SKM-1 treated with dmso at 0.1 percent for 144 hours (cell line): ENCODE results near the gene CPNE4.

ENCODE experiments used
- DNase-seq: peaks from one replicate; lab custom pipeline; 2025; ENCODE audit not compliant: unreplicated experiment; lab: John Stamatoyannopoulos, UW

The CPNE4 gene

GRCh38 chr3:131883711-131884407 lies 151.0 kb downstream of the CPNE4 start:
- DNase-seq: no peak

- no peak for DNase-seq
Observed at GRCh38 chr3:131883086-131883485, 151.7 kb downstream of the CPNE4 start.

- DNase-seq: no peak
Observed at GRCh38 chr3:131881777-131882176, 153.0 kb downstream of the CPNE4 start.

- no peak for DNase-seq
Observed at GRCh38 chr3:131880948-131881347, 153.9 kb downstream of the CPNE4 start.

GRCh38 chr3:131868203-131868602 lies 166.6 kb downstream of the CPNE4 start:
- DNase-seq: no peak

GRCh38 chr3:131856171-131856570 lies 178.6 kb downstream of the CPNE4 start:
- no peak for DNase-seq

- DNase-seq: no peak
Observed at GRCh38 chr3:131850223-131850622, 184.6 kb downstream of the CPNE4 start.

- DNase-seq: no peak
Observed at GRCh38 chr3:131849616-131850015, 185.2 kb downstream of the CPNE4 start.

- no peak for DNase-seq
Observed at GRCh38 chr3:131847966-131848510, 186.8 kb downstream of the CPNE4 start.

GRCh38 chr3:131846296-131846924 lies 188.4 kb downstream of the CPNE4 start:
- no peak for DNase-seq

- DNase-seq: no peak
Observed at GRCh38 chr3:131843174-131843573, 191.6 kb downstream of the CPNE4 start.

GRCh38 chr3:131840156-131840797 lies 194.5 kb downstream of the CPNE4 start:
- DNase-seq: no peak

GRCh38 chr3:131835906-131836305 lies 198.9 kb downstream of the CPNE4 start:
- DNase-seq: no peak

- no peak for DNase-seq
Observed at GRCh38 chr3:131831608-131832007, 203.2 kb downstream of the CPNE4 start.

- no peak for DNase-seq
Observed at GRCh38 chr3:131821191-131821762, 213.5 kb downstream of the CPNE4 start.

- DNase-seq: no peak
Observed at GRCh38 chr3:131819381-131820055, 215.3 kb downstream of the CPNE4 start.

GRCh38 chr3:131812433-131812832 lies 222.4 kb downstream of the CPNE4 start:
- DNase-seq: no peak

GRCh38 chr3:131811481-131811880 lies 223.3 kb downstream of the CPNE4 start:
- no peak for DNase-seq

GRCh38 chr3:131807822-131808221 lies 227.0 kb downstream of the CPNE4 start:
- DNase-seq: no peak

- DNase-seq: peak; percentile 64
Observed at GRCh38 chr3:131806736-131807135, 228.1 kb downstream of the CPNE4 start.

- no peak for DNase-seq
Observed at GRCh38 chr3:131804565-131805133, 230.2 kb downstream of the CPNE4 start.
